ENCODE data around the gene ZNF692. TPM values are rescaled to one million over a fixed set of nuclear protein-coding genes. Genes with fewer than 3 reads are reported as not detected.

ZNF692 gene
- total RNA-seq, 1 experiment from 2014 or later = 16.5 TPM

- no peak for DNase-seq (ENCODE audit: low read depth)
Observed at GRCh38 chr1:248881261-248881660, 22.4 kb upstream of the ZNF692 start.

GRCh38 chr1:248873993-248874533 lies 15.2 kb upstream of the ZNF692 start:
- DNase-seq (ENCODE audit: low read depth) = peak; percentile 81

GRCh38 chr1:248873409-248873992 lies 14.6 kb upstream of the ZNF692 start:
- peak; percentile 91 for DNase-seq (ENCODE audit: low read depth)

- DNase-seq (ENCODE audit: low read depth) = peak; percentile 49
Observed at GRCh38 chr1:248872752-248873408, 14.0 kb upstream of the ZNF692 start.

- no peak for DNase-seq (ENCODE audit: low read depth)
Observed at GRCh38 chr1:248871837-248872401, 13.0 kb upstream of the ZNF692 start.

GRCh38 chr1:248862998-248863881 lies 4.4 kb upstream of the ZNF692 start:
- DNase-seq (ENCODE audit: low read depth) = peak; percentile 64

GRCh38 chr1:248862695-248862997 lies 3.8 kb upstream of the ZNF692 start:
- no peak for DNase-seq (ENCODE audit: low read depth)

GRCh38 chr1:248861616-248862015 lies 2.7 kb upstream of the ZNF692 start:
- no peak for DNase-seq (ENCODE audit: low read depth)

- DNase-seq (ENCODE audit: low read depth) = no peak
Observed at GRCh38 chr1:248860007-248860406, 1.1 kb upstream of the ZNF692 start.

- DNase-seq (ENCODE audit: low read depth) = peak; percentile 53
Observed at GRCh38 chr1:248858096-248858890, 592 bp downstream of the ZNF692 start.

- no peak for DNase-seq (ENCODE audit: low read depth)
Observed at GRCh38 chr1:248857749-248858095, 1.2 kb downstream of the ZNF692 start.

- DNase-seq (ENCODE audit: low read depth) = no peak
Observed at GRCh38 chr1:248857201-248857600, 1.7 kb downstream of the ZNF692 start.

- no peak for DNase-seq (ENCODE audit: low read depth)
Observed at GRCh38 chr1:248856176-248856575, 2.7 kb downstream of the ZNF692 start.

- DNase-seq (ENCODE audit: low read depth) = no peak
Observed at GRCh38 chr1:248855580-248855979, 3.3 kb downstream of the ZNF692 start.

GRCh38 chr1:248853663-248854375 lies 5.1 kb downstream of the ZNF692 start:
- DNase-seq (ENCODE audit: low read depth) = no peak

- no peak for DNase-seq (ENCODE audit: low read depth)
Observed at GRCh38 chr1:248852481-248853405, 6.1 kb downstream of the ZNF692 start.

- no peak for DNase-seq (ENCODE audit: low read depth)
Observed at GRCh38 chr1:248851390-248851789, 7.5 kb downstream of the ZNF692 start.

GRCh38 chr1:248850536-248851251 lies 8.2 kb downstream of the ZNF692 start:
- no peak for DNase-seq (ENCODE audit: low read depth)

- DNase-seq (ENCODE audit: low read depth) = no peak
Observed at GRCh38 chr1:248850124-248850523, 8.8 kb downstream of the ZNF692 start.

Measured in M059J (cell line).